OCI-M2 (cell line): ENCODE data around the gene ACBD5.
A peak's percentile ranks its signal among the peaks of the same experiment; 100 is the strongest.
"Not testable (repeated sequence)": the region's sequence is repeated elsewhere in the genome, so short reads cannot be mapped to it uniquely, and the experiment has no call there.

Experiments used
- DNase-seq: peaks from one replicate; lab custom pipeline; 2025; ENCODE audit not compliant: unreplicated experiment; lab: John Stamatoyannopoulos, UW

Gene ACBD5

DNA sequence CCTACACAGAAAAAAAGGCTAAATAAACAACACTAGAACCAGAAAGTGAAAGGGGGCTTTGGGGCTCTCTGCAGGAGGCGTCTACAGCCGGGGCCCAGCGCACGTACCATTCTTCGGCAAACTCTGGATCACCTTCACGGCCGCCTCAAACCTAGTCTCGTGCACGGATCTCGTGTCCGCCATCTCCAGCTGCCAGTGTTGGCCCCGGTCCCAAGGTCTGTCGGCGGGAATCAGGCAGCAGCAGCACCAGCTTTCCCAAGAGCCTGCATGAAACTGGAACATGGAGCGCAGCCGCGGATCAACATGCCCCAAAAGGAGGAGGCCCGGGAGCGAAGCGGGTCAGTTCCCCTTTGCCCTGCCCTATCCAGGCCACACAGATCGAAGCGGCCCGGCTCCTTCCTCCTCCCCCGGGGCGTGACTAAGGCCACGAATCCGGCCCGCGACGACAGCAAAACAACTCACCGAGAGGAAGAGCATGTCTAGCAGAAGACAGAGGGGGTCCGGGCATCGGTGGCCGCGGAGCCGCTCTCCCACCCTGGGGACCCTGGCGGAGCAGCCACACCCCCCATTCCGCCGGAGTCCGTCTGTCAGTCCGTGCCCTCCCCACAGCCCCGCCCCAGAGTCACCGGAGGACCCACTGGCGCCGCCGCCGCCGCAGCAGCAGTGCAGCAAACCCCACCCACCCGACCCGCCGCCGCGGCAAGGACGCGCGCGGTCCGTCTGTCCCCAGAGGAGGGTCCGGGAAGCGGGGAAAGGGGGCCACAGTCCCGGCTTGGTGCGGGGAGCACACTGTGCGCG is at the start of gene ACBD5:
TSS of gene ACBD5 (minus strand) at position 586 of the 798 bp plus-strand sequence. CDS start at position 477, 109 bp downstream.
- DNase-seq, result no peak

DNA sequence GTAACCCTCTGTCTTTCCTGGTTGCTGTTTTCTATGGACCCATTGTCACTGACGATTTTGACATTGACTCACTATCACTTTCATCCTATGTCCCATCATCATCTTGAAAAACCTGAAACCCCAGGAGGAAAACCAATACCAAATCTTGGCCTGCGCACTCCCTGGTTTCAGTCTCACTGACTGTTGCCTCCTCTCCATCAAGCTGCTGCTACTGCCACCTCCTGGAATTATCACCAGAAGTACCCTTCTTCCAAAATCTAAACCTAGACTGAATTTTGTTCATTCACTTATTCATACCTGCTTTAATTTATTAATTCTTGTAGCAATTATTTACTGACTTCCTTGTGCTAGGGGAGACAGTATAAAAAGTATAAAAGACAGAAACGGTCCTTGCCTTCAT is 44.5 kb upstream of the ACBD5 start:
- DNase-seq, result no peak

- no peak for DNase-seq
Observed at GRCh38 chr10:27276581-27276980, 36.0 kb upstream of the ACBD5 start.

DNA sequence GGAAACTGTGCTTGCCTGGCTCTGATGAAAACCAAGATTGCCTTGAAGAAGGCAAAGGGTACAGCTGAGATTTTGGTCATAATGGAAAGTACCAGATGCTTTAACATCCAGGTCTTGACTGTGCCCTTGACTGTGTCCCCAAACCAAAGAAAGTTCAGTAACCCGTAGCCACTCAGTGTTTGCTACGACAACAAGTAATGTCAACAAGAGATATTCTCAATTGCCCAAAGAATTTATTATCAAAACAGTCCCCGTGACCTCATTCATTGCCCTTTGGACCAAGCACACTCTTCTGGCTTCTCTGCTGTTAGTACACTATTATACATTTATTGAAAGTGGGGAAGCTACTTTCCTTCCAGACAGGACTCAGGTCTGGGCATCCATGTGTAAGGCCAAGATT is 25.4 kb upstream of the ACBD5 start:
- not testable (repeated sequence) for DNase-seq

DNA sequence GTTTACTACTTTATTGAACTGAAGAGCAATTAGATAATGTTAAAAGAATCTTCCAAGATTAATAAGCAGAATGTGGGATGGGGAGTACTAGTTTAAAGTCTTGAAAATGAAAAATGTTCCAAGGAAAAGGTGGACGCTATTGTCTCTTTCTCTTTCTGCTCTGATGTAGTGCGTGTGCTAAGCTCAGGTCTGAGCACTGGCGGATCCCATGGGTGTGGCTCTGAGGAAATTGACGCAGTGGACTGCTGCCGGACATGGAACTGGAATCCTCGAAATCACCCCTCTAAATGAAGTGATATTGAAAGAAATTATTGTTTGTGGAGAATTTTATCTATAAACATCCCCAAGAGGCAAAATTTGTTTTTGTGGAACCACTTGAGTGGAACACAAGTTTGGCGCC is 22.2 kb upstream of the ACBD5 start:
- not testable (repeated sequence) for DNase-seq

- DNase-seq, result no peak
Observed at GRCh38 chr10:27258838-27259812, 18.5 kb upstream of the ACBD5 start.

DNA sequence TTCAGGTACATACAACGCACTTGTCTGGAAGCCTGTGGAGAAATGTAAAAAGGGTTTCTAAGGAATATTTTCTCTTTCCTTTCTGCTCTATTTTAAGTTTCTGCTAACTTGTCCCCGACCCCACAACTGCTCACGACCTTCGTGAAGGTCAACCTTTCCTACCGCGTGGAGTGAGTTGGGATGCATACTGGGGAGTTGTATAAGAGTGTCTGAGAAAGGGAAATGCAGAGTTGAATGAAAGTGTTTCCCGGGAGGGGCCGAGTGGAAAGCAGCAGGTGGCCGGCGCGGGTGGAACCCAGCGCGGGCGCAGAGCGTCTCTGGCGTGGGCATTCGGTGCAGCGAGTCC is 17.9 kb upstream of the ACBD5 start:
- no peak for DNase-seq

- no peak for DNase-seq
Observed at GRCh38 chr10:27256299-27257189, 15.9 kb upstream of the ACBD5 start.

DNA sequence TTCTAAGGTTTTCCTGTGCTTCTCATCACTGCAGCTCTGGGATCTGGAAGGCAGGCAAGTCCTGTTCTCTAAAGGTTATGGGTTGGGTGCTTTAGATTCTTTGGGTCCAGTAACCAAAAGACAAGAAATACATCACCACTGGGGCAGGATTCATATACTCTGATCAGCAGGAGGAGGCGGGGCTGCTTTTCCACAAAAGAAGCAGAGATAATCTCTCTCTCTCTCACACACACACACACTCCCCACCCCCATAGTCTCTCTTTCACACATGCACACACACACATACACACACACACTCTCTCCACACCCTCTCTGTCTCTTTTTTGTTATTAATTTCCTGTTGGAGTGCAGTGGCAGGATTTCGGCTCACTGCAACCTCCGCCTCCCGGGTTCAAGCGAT is 13.0 kb upstream of the ACBD5 start:
- DNase-seq, result no peak

- DNase-seq, result no peak
Observed at GRCh38 chr10:27252267-27253000, 11.8 kb upstream of the ACBD5 start.

GRCh38 chr10:27251554-27251953 is 11.0 kb upstream of the ACBD5 start:
- DNase-seq, result no peak

GRCh38 chr10:27248215-27248614 is 7.6 kb upstream of the ACBD5 start:
- DNase-seq, result no peak

GRCh38 chr10:27247441-27247840 is 6.8 kb upstream of the ACBD5 start:
- DNase-seq, result no peak

DNA sequence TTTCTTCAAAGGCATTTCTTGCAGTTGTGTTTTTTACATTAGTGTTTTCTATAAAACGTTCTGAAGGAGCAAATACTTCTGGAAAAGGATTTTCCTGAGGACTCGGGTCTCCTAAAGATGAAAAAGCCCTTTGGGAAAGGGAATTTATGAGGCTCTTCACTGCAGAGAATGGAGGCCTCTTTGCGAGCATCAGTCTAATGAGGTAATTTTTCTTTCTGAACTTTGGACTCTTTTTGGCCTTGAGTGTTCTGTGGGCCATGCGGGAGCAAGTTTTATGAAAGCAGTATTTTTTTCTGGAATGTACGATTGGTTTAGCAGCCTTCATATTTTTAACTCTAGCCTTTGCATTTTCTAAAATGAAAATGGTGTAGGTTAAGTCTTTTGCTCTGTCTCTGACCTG is 6.4 kb upstream of the ACBD5 start:
- no peak for DNase-seq

GRCh38 chr10:27245836-27246235 is 5.2 kb upstream of the ACBD5 start:
- no peak for DNase-seq

DNA sequence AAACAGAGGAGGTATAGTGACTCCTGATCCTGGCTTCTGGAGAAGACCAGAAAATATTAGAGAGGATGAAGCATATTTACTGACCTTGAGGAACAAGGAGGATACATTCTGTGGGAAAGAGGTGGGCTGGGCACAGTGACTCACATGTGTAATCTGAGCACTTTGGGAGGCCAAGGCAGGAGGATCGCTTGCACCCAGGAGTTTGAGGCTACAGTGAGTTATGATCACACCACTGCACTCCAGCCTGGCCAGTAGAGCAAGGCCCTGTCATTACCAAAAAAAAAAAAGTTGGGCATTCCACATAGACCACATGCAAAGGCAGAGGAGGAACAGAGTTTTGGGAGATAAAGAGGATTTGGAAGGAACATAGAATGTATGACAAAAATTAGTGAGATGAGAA is 4.4 kb upstream of the ACBD5 start:
- no peak for DNase-seq

GRCh38 chr10:27242951-27243551 is 2.5 kb upstream of the ACBD5 start:
- DNase-seq, result peak; percentile 17

DNA sequence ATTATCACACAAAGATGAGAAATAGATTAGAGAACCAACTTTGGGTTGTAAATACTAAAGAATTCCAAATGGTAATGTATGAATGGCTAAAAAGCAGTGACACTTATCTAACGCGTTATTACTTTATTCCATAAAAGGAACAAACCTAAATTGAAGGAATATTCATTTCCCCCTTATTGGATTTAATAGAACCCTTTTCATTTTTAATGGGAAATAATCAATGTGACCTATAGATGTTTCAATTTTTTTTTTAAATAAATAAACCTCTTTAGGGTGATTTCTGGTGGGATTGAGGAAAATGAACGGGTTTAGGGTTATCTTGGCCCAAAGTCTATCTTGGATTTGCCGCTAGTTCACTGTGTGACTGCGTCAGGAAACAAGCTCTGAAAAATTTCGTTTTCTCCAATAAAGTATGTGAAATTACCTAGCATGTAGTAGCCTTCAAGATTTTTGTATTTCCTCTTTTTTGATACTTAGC is 1.9 kb upstream of the ACBD5 start:
- no peak for DNase-seq

GRCh38 chr10:27241652-27242472 is 1.3 kb upstream of the ACBD5 start:
- DNase-seq, result peak; percentile 57
